NCI-H2227 (cell line): ENCODE measurements around the gene CPS1.
A peak's percentile ranks its signal among the peaks of the same experiment; 100 is the strongest.

Source experiments
- DNase-seq: peaks from one replicate; lab custom pipeline; 2025; ENCODE audit not compliant: unreplicated experiment; lab: John Stamatoyannopoulos, UW

The CPS1 gene

DNA sequence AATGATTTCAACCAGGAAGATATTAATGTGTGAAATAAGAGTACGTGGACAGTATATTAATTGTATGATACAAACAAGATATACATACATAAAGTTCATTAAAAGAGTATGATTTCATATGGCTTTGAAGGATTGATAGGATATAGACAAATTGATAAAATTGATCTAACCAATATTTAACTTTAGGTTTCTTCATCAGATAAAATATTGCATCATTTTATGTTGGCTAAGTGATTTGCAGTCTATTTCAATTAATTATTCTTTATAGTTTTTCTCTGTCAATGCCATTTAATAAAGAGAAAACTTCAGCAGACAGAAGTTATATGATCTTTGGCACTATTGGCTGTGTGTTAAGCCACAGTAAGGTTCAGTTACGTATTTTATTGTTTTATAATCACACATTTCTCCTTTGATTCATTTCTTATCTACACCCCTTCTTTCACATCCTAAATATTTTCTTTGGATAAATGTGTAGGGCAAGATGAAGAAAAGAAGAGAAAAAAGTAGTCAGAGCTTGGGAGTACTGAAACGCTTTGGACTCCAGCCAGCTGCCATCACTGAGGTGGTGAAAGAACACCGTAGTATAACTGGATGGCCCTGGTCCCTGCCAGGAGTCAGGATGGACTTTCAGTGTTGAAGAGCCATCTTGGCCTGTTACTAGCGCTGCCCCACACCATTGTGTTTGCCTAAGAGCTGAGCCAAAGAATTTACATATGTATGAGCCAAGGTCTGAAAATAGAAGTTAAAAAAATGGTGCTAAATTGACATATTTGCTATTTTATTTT is 9.8 kb upstream of the CPS1 start:
- no peak for DNase-seq

DNA sequence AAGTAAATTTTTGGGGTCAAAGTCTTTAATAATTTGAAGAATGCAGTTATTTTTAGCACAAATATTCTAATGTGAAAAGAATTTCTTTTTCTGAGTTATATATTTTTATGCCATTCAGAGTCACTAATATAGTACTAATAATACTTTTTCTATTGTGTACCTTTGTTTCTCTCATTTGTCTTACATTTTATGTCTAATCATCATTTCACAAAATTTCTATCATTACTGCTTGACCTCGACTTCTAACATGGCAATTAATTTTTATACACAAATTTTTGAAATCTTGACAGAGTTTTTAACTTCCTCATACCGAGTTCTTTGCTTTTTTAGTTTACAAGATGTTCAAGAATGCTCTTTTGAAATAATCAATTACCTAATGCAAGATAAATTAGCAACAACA is 8.4 kb upstream of the CPS1 start:
- DNase-seq = no peak

DNA sequence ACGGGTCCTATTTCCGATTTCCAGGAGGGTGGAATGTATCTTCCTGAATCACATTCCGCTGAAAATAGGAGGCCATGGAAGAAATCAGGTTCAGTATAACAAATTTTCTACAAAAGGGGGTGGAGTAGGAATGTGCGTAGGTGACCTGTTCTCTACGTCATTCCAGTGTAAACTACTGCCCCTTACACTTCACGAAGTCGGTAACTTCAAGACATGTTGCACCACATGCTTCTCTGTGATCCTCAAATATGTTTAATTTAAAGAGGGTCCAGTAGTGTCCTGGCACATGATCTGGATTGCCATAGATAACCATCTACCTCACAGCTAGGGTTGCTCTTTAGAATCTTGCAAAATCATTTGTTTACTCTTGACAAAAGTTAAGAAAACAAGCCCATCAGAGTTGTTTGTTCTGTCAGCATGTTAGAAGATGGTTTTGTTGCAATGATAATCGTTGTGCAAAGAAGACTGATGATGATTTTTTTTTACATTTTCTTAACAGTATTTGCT is 7.5 kb upstream of the CPS1 start:
- DNase-seq = no peak

DNA sequence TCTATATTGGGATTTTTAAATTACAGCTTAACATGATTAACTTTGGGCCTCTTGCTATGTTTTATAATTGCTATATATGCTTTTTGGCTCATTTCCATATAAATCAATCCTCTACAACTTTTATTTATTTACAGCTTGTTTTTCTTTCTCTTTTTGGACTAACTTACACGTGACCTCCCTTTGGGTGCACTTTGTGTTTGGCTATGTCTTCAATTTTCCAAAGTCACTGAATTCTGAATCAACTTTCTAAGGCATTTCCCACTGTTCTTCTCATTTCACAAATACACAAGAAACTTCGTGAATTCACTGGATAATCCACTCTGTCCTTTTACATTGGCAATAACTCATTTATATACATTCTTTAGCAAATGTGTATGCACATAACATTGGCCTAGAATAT is 5.4 kb upstream of the CPS1 start:
- no peak for DNase-seq

DNA sequence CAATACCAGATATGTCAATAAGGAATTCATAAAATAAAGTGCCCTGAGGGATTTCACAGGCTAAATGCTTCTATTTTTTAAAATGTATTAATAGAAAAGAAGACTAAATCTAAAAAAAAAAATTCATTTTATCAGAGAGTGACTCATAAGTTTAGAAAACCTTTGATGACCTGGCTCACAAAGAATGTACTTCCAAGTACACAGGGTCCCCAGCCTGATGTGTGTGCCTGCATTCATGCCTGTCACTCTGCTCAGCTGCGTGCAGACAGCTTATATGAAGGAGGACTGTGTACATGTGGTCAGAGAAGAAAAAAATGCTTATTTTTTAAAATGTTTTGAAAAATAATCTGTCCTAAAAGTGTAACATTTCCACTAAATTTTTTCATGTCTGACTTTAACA is 3.0 kb upstream of the CPS1 start:
- DNase-seq = no peak

DNA sequence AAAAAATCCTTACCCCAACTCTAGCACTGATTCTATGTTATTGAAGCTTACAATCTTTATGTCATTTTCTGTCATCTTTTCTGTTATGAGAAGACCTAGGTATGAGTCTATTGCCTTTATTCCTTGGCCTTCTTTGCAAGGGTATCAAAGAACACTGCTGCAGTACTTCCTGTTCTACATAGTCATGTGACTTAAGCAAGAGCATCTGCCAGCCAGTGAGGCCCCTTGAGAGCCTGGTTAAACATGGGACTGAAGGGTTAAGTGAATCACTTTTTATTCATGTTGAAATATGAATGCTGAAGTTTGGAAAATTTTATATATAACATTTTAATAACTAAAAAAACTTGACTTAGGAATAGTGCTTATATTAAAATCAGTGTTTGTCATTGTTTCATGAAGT is 844 bp upstream of the CPS1 start:
- DNase-seq = no peak

DNA sequence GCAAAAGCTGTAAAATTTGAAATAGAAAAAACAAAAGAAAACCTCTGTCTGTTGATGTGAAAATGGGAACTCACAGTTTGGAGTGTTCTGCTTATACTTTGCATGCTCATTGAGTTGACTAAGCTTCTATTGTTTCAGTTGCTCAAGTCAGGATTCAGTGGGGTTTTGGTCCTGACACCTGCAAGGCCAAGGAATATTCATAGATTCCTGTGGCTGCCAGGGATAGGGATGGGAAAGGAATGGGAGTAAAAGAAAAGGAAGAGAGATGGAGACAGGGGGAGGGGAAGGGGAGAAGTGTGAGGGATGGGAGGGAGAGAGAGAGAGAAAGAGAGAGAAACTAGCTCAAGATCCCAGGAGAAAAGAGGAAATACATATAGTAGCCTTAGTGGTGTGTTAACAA is 1.3 kb downstream of the CPS1 start:
- DNase-seq = no peak

DNA sequence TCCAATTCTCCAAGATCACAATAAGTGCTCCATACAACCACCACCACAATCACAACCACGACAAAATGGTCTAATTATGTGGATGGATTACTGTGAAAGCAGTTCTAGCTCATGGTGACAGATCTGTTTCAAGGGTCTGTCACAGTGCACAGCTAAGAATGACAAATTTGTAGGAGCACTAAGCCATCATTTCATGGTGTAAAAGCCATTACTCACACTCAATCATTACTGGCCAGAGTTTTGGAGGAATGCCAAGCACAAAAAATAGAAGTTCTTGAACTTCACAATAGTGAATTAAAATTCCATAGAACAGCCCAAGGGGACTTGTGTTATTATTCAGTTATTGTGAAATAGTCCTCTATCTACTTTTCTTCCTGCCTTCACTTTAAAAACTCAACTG is 2.3 kb downstream of the CPS1 start:
- DNase-seq = peak; percentile 91

DNA sequence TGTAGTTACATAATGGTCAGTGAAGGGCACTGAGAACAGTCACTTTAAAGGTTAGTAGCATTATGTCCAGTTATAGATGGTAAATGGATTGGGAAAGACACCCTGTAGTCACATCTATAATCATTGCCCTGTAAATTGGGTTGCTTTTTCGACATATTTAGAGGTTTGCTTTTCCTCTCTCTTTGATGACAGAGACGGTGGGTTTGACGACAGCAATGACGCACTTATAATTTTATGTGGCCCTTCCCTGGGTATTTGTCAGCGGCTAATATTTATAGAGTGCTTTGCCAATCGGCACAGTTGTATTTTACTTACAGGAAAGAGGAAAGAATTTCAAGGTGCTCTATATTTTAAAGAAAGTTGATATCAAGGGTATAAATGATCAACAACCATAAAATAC is 2.8 kb downstream of the CPS1 start:
- peak; percentile 57 for DNase-seq

DNA sequence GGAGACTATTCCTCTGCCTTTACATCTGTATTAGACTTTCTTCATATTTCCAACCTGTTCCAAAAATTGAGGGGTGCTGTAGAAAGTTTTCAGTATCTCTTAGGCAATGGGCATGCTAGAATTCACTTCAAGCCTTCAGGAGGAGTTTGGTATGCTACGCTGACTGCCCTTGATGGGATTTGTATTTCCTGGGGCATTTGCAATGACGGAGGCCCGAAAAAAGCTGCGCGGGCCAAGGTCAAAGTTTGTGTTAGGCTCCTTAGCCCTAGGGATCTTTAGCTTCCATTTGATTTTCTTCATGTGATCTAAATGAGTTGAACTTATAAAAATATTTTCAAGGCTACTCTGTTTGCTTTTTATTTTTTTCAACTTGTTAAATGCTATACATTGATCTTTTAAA is 5.1 kb downstream of the CPS1 start:
- DNase-seq = no peak

DNA sequence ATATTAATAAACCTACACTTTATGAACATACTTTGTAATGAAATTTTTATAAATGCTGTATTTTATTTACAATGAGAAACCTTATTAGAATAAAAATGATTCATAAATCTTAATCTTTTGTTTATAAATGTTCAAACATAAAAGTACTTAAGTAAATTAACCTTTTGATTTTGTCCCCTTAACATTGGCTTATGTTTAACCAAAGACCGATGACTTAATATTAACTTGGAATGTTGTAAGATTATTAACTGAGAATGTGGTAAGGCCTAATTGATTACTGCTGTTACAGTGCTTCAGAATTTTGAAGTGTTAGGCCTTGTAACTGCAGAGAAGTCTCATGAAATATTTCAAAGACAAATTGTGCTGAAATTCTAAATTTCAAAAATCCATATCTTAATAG is 5.7 kb downstream of the CPS1 start:
- no peak for DNase-seq

DNA sequence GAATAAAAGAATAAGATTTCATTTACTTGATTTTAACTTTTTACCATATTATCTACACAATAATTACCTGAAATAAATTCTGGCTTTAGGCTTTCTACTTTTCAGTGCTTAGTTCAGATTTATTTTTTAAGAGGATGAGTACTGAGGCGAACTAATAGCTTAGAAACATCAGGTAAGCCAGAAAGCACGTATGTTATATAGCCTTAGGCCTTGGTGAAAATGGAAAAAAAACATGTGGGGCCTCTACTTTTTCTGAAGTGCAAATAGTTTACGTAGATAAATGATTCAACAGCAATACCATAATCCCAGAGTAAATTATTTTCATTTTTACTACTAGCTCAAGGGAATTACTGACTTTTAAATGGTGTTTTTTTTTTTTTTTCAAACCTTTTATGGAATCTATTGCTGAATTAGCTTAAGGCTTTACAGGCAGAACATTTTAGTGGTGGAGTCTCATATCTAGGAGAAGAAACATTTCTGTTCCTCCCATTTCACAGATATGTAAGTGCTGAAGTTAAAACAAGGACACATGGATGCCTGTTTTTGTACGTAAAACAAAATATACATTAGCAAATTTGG is 6.2 kb downstream of the CPS1 start:
- no peak for DNase-seq

DNA sequence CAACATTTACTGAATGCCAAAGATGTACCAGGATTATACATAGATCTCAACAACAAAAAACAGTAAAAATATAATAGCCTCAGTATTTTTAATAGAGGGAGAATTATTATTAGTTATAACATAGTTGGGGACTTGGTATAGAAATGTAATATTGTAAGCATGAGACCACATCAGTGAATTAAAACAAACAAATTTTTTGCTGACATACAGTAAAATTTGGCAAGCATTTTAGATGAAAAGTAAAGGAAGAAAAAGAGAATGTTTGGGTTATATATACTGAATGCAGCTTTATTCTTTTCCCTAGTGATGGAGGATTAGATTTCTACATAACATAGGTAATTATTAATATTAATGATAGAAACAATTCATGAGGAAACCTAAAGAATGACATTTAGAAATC is 10.9 kb downstream of the CPS1 start:
- DNase-seq = no peak

DNA sequence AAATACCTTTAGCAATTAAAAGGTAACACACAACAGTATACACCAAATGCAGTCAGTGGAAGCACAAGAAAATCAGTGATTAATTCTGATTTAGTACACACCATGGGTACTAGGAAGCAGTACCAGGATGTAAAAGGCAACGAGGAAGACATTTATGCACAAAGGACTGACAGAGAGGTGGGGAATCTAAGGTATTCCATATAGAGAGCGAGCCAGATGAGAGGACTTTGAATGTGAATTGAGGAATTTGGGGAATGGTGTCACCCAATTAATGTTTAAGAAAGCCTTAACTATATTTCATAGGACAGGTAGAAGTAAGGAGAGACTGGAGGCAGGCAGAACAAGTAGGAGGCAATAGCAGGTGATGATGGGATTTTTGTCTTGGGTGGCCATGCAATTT is 11.7 kb downstream of the CPS1 start:
- no peak for DNase-seq

DNA sequence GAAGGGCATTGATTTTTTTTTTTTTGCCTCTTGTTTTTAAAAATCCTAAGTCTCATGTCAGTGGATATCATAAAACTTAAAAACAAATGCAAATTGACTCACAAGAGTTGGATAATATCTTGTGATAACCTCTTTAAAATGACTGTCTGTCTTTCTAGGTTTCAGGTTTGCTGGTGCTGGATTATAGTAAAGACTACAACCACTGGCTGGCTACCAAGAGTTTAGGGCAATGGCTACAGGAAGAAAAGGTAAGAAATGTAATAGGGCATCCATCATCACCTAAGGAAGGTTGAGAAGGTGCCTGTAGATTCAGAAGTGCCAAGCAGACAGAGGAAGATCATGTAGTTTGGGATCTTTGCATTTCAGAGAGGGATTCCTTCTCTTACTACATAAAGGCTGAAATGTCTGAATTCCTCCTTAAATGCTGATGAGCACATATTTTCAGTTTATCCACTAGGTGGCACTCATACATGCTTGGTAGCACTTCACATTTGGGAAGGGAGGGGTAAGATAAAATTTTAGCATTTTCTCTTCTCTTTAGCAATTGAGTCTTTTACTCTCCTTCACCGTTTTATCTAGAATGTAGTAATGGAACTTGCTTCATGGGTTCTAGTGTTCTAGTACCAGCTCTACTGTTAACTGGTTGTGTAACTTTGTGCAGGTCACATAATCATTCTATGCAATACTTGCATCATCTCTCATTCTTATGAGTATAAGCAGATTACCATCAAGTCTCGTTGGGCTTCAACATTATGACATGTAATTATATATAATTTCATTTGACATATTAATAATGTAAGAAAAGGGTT is 21.1 kb downstream of the CPS1 start:
- DNase-seq = peak; percentile 77

DNA sequence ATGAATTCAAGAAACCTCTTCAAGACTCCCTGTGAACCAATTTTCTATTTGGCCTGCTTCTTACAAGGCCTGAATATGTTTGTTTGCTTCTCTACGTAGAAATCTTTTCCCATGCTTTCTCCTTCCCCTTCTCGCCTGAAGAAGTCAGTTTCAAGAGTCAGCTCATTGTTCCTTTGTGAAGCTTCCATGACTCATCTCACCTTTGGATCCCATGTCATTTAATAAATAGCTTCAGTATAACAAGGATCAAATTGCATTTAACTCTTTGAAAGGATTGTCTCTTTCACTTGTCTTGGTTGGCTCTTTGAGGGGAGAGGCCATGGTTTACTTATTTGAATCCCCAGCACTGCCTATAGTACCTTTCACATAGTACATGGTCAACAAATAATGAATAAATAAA is 28.4 kb downstream of the CPS1 start:
- DNase-seq = peak; percentile 48

DNA sequence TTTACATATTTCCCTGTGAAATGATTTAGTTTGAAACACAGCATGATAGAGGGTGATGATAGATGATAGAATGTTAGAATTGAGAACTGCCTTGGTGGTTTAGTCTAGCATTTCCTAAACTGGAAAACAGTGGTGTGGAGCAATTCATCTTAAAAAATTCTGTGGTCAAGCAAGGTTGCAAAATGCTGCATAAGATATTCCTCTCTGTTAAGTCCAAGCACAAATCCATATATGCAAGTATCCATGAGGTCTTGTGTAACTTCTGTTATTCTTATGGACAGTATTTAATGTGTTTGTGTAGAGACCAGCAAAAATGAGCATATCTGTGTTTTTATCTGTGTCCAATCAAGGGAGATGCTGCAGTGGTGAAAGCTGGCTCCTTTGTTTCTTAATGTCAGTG is 30.0 kb downstream of the CPS1 start:
- no peak for DNase-seq

DNA sequence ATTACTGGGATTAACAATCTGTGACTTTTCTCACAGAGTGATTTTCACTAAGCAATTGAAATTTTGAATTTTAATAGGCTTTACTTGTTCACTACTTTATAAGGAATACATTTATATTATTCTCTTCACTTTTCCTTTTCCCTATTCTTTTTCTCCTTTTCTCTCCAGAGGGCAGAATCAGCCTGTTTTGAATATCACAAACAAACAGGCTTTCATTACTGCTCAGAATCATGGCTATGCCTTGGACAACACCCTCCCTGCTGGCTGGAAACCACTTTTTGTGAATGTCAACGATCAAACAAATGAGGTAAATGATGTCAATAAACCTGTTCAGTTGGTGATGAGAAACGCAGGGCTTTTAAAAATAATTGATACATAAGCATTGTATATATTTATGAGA is 35.3 kb downstream of the CPS1 start:
- no peak for DNase-seq

DNA sequence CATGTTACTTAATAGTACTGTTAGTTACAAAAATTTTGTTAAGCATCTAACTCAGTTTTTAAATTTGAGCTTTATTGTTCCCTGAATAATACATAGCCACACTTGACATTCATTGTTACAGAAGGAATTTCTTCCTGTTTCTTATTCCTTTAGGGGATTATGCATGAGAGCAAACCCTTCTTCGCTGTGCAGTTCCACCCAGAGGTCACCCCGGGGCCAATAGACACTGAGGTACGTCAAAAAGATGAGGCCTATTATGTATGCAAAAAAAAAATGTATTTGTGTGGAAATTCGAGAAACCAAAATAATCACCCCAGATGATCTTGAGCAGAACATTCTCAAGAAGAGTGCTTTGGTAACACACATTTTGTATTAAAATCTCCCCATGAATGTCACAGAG is 36.3 kb downstream of the CPS1 start:
- no peak for DNase-seq

DNA sequence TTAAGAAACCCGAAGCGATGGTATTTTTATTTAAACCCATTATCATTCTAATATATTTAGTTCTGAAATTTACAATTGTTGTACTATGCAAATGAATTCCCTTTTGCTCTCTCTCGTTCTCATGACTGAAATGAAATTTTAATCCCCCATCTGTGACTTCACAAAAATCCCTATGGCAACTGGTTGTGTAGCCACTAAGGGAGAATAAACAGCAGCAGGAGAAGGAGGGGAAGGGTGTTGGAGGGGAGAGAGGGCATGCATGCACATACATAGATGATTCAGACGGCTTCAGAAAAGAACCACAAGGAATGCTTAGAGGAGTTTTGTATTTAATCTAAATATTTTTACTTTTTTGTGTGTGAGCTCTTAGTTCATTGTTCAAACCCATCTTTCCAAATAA is 36.8 kb downstream of the CPS1 start:
- no peak for DNase-seq

DNA sequence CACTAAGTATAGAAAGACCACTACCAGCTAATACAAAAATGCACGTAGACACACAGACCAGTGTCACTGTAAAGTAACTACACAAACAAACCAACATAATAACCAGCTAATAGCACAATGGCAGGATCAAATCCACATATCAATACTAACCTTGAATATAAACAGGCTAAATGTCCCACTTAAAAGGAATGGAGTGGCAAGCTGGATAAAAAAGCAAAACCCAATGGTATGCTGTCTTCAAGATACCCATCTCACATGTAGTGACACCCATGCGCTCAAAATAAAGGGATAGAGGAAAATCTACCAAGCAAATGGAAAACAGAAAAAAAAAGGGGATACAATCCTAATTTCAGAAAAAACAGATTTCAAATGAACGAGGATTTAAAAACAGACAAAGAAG is 41.8 kb downstream of the CPS1 start:
- no peak for DNase-seq

DNA sequence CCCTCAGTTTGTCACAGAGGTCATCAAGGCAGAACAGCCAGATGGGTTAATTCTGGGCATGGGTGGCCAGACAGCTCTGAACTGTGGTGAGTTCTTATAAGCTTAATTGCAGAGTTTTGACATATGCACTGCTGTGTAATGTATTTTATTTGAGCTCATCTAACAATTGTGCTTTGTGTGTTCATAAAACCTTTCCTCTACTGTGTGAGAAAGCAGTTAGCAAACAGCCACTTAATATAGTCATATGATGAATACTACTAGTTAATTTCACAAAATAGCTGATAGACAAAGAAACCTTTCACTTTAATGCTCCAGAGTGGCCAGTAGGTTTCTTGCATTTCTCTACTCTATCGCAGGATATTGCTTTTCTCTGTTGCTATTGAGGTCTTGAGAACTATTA is 43.1 kb downstream of the CPS1 start:
- DNase-seq = no peak
